AG20443 (cell line): ENCODE results near the gene KRT4.

ENCODE experiments used
- DNase-seq: peaks from one replicate; pipeline ENCODE4 v3.0.0; 2012; ENCODE audit warnings: low spot score, mixed read lengths

Gene KRT4

GRCh38 chr12:52792185-52793029 is 21.5 kb downstream of the KRT4 start:
- no peak for DNase-seq

GRCh38 chr12:52791271-52792184 is 22.4 kb downstream of the KRT4 start:
- no peak for DNase-seq

- no peak for DNase-seq
Measured at GRCh38 chr12:52790427-52791270, 23.3 kb downstream of the KRT4 start.

GRCh38 chr12:52789637-52790426 is 24.1 kb downstream of the KRT4 start:
- DNase-seq = peak; percentile 43

GRCh38 chr12:52788876-52789636 is 24.9 kb downstream of the KRT4 start:
- no peak for DNase-seq

GRCh38 chr12:52788192-52788875 is 25.6 kb downstream of the KRT4 start:
- no peak for DNase-seq

- DNase-seq = no peak
Measured at GRCh38 chr12:52787324-52788191, 26.4 kb downstream of the KRT4 start.

- DNase-seq = no peak
Measured at GRCh38 chr12:52784909-52785308, 29.0 kb downstream of the KRT4 start.

- no peak for DNase-seq
Measured at GRCh38 chr12:52783563-52784316, 30.2 kb downstream of the KRT4 start.

- no peak for DNase-seq
Measured at GRCh38 chr12:52782502-52782901, 31.4 kb downstream of the KRT4 start.

- no peak for DNase-seq
Measured at GRCh38 chr12:52781399-52782082, 32.4 kb downstream of the KRT4 start.

GRCh38 chr12:52779914-52780313 is 34.0 kb downstream of the KRT4 start:
- no peak for DNase-seq

GRCh38 chr12:52778833-52779232 is 35.1 kb downstream of the KRT4 start:
- no peak for DNase-seq

- DNase-seq = no peak
Measured at GRCh38 chr12:52777566-52777965, 36.4 kb downstream of the KRT4 start.

GRCh38 chr12:52776913-52777395 is 37.0 kb downstream of the KRT4 start, which contains the start of gene KRT76:
Gene KRT76, minus strand, starts transcription at chr12:52777345. Its CDS starts 54 bp downstream, at chr12:52777291.
- DNase-seq = no peak

GRCh38 chr12:52776435-52776834 is 37.5 kb downstream of the KRT4 start:
- DNase-seq = no peak

GRCh38 chr12:52774629-52775250 is 39.2 kb downstream of the KRT4 start:
- DNase-seq = no peak
